CD1c-positive myeloid dendritic cell (primary cell): ENCODE data around the gene ATG4C.

Experiments
- DNase-seq: peaks from one replicate; pipeline ENCODE4 v3.0.0-alpha.2; 2016; ENCODE audit errors: extremely low spot score

ATG4C gene

DNA sequence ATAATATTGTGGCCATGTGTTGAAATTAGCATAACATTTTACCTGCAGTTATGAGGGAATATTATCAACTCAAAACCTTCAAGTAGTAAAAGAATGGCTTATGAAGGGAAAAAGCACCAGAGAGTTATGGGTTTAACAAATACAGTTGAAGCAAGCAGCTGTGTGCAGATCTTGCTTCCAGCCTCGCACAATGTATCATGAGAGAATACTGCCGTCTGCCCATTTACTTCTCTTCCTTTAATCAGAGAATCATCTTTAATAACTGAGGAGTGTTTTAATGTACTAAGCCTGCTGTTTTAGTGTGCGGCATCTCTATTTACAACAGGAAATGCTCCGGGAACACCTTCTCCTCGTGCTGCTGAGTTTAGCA, 120.9 kb downstream of the ATG4C start:
- no peak for DNase-seq

DNA sequence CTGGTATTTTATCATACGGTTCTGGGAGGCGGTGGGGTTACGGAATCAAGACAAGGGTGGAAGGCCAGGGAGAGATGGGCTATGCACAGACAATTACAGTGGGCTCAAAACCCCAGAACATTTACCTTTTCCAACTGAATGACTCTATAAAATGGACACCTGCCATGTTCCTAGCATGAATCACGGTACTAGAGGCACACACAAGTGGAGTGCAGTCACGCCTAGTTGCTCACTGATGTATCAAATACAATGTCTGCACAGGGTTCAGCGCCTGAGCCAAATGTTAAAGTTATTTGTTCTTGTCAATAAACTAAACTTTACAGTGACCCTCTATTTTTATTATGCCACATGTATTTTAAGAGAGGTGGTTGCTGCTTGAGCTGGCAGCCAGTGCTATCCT, 121.4 kb downstream of the ATG4C start:
- no peak for DNase-seq

DNA sequence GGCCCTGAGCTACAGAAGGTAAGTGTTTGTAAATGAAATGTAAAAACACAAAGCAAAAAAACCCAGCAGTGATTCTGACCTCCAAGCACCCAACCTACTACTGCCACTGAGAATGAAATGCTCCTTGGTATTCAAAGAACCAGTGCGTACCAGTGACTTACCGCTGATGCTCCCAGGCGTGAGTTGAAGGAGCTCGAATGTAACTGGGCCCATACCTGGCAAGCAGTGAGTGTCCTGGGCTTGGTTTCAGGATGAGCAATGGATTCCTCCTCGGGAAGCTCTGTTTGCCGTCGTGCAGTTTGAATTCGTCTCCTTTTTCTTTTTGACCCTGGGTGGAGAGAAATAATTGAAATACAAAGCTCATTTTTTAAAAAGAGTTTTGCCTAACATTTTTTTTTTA, 121.9 kb downstream of the ATG4C start:
- no peak for DNase-seq

DNA sequence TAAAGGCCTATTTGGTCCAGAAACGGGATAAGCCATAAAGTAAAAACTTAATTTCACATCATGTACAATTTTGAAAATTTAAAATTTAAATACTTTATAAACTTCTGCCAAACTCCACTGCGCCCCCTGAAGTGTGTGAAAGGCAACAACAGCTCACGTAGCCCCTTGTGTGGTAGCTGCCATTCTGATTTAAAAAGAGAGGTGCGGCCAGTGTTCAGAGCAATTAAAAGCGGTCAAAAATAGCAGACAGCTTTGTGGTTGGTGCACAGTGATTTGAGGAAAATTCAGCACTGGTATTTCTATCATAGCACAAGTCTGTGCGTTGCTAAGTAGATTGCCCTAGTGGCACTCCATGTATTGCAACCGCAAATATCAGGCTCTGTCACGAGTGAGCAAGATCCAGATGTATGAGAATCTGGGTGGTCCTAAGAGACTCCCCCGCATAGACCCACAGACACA, 122.5 kb downstream of the ATG4C start:
- peak; percentile 9 for DNase-seq

DNA sequence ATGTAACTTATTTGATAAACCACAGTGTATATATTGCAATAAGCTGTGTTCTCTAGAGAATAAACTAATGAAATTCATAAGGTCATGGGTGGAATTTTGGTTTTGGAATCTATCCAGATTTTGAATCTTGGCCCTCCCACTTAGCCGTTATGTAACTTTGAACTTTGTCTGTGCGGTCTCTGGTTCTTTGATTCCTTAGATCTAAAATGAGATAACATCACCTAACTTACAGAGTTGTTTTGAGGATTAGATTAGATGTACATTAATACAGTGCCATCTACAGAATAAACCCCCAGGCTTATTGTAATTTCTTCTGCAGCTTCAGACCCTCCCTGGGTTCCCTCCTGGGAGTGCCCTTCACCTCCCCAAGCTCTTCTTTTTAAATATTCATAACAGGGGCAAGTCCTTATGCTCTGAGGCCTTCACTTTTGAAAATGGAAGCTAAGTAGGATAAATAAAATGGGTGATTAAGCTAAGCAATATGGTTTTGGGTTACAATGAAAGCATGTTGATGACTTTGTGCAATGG, 124.3 kb downstream of the ATG4C start:
- no peak for DNase-seq

DNA sequence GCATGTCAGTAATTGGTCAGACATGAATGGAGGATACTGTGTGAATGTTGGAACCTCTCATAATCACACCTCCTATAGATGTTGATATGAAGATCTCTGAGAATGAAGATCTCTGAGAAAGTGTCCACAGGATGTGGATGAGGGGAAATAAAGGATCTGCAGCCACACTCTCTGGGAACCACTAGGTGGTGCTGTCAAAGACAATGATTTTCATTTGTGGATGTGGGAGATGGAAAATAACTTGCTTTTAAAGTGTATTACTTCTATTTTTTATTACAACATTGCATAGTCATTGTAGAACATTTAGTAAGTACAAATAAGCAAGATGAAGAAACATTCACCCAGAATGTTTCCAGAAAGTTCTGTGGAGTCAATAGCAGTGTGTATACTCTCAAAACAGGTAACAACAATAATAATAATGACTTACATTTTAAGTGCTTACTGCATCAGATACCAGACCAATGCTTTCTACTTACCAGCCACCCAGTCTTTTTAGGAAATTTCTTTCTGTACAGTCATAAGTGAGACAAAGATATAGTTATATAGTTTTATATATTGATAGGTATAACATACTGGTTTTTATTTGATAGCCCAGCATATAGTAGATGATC, 128.2 kb downstream of the ATG4C start:
- DNase-seq: peak; percentile 6
